Gastroesophageal sphincter (tissue), 3 donors: ENCODE data around the gene TMEM239.

ENCODE experiments used
- CTCF ChIP-seq, 4 experiments: fragments of 200-600 bp in 2 of 4; fragments of 450-650 bp in 2 of 4; sonication (generic) in 1 of 4; IDR thresholded peaks; one replicate each; pipeline ENCODE4 v1.5.1; 2017 to 2019; ENCODE audit warnings: antibody characterized with exemption in 4 of 4, mild to moderate bottlenecking in 2 of 4, moderate library complexity in 2 of 4
- EP300 ChIP-seq: sonication (generic); formaldehyde crosslinking; IDR thresholded peaks from one replicate; pipeline ENCODE4 v1.6.1; 2017; ENCODE audit warnings: antibody characterized with exemption, mild to moderate bottlenecking
- POLR2A ChIP-seq, 2 donors: fragments of 450-650 bp; IDR thresholded peaks; one replicate each; pipeline ENCODE4 v1.6.1; 2017; ENCODE audit warnings: antibody characterized with exemption in 2 of 2, mild to moderate bottlenecking in 2 of 2, moderate library complexity in 1 of 2
- POLR2AphosphoS5 ChIP-seq: sonication (generic); formaldehyde crosslinking; IDR thresholded peaks from one replicate; pipeline ENCODE4 v1.6.1; 2017; ENCODE audit warnings: antibody characterized with exemption

- TF ChIP-seq POLR2A (IDR thresholded peaks at IDR 0.05) = no peak
- TF ChIP-seq CTCF (IDR thresholded peaks at IDR 0.05) = no peak
- TF ChIP-seq POLR2AphosphoS5 = no peak
- no peak for TF ChIP-seq EP300
Observed at GRCh38 chr20:2806351-2806701, 9.8 kb upstream of the TMEM239 start.
